SU-DHL-6 (cell line): ENCODE results near the gene TNFAIP8L1.

Experiments used
- H2AFZ ChIP-seq: fragments of 200-600 bp; sonication (generic); 2 replicates; pipeline ENCODE4 v1.6.1; 2014; ENCODE audit warnings: low read depth, mild to moderate bottlenecking, moderate library complexity, mixed read lengths, antibody characterized with exemption, low read length; ENCODE audit not compliant: severe bottlenecking
- H3F3A ChIP-seq: fragments of 200-600 bp; shearing (Covaris generic); 2 replicates; pipeline ENCODE4 v1.6.0; 2016; ENCODE audit warnings: antibody characterized with exemption, mild to moderate bottlenecking; ENCODE audit not compliant: insufficient read depth
- H3K27ac ChIP-seq: fragments of 200-600 bp; sonication (generic); 2 replicates; pipeline ENCODE4 v1.5.1; 2016; ENCODE audit warnings: low read depth, mild to moderate bottlenecking, low read length, moderate library complexity, mixed read lengths
- H3K27me3 ChIP-seq: fragments of 200-600 bp; sonication (generic), shearing (Covaris generic); 2 replicates; pipeline ENCODE4 v1.6.0; 2014; ENCODE audit warnings: mild to moderate bottlenecking, low read length
- H3K36me3 ChIP-seq: fragments of 200-600 bp; sonication (generic); 2 replicates; pipeline ENCODE4 v1.6.1; 2014; ENCODE audit warnings: mild to moderate bottlenecking, low read length, mixed read lengths
- H3K4me2 ChIP-seq: fragments of 300-600, 200-600 bp; shearing (Covaris generic), sonication (generic); 2 replicates; pipeline ENCODE4 v1.6.0; 2014; ENCODE audit warnings: low read length, low read depth, mild to moderate bottlenecking; ENCODE audit not compliant: poor library complexity, severe bottlenecking
- H3K4me3 ChIP-seq: fragments of 200-600 bp; sonication (generic); 2 replicates; pipeline ENCODE4 v1.5.1; 2014; ENCODE audit warnings: antibody characterized with exemption, low read length, mild to moderate bottlenecking, mixed read lengths; ENCODE audit not compliant: insufficient read depth, poor library complexity, severe bottlenecking
- H3K79me2 ChIP-seq: fragments of 200-600 bp; sonication (generic); 2 replicates; pipeline ENCODE4 v1.6.1; 2014; ENCODE audit warnings: mild to moderate bottlenecking, low read length, moderate library complexity; ENCODE audit not compliant: insufficient read depth
- H3K9ac ChIP-seq: fragments of 200-600 bp; sonication (generic); 2 replicates; pipeline ENCODE4 v1.7.0; 2014; ENCODE audit warnings: mild to moderate bottlenecking, low read length
- H3K9me2 ChIP-seq: fragments of 200-600 bp; sonication (generic); replicated peaks from 2 replicates; pipeline ENCODE4 v1.6.1; 2014; ENCODE audit warnings: low read length; ENCODE audit not compliant: insufficient read depth
- H3K9me3 ChIP-seq: fragments of 200-600 bp; sonication (generic); 2 replicates; pipeline ENCODE4 v1.6.1; 2014; ENCODE audit warnings: low read length, mixed read lengths; ENCODE audit not compliant: insufficient read depth
- H4K20me1 ChIP-seq: fragments of 200-600 bp; sonication (generic); 2 replicates; pipeline ENCODE4 v1.6.1; 2014; ENCODE audit warnings: low read depth, mild to moderate bottlenecking, antibody characterized with exemption, low read length, moderate library complexity, mixed read lengths
- CTCF ChIP-seq: fragments of 200-600 bp; sonication (generic); IDR thresholded peaks from one replicate; pipeline ENCODE4 v1.5.1; 2017; ENCODE audit warnings: antibody characterized with exemption, mild to moderate bottlenecking, low read length, moderate library complexity; ENCODE audit not compliant: insufficient read depth, poor library complexity, severe bottlenecking
- EZH2phosphoT487 ChIP-seq: fragments of 200-600 bp; sonication (generic), shearing (Covaris generic); conservative IDR thresholded peaks from 2 replicates; pipeline ENCODE4 v1.6.1; 2018; ENCODE audit warnings: mild to moderate bottlenecking, antibody characterized with exemption, low read length, moderate library complexity, mixed read lengths

TNFAIP8L1 gene

DNA sequence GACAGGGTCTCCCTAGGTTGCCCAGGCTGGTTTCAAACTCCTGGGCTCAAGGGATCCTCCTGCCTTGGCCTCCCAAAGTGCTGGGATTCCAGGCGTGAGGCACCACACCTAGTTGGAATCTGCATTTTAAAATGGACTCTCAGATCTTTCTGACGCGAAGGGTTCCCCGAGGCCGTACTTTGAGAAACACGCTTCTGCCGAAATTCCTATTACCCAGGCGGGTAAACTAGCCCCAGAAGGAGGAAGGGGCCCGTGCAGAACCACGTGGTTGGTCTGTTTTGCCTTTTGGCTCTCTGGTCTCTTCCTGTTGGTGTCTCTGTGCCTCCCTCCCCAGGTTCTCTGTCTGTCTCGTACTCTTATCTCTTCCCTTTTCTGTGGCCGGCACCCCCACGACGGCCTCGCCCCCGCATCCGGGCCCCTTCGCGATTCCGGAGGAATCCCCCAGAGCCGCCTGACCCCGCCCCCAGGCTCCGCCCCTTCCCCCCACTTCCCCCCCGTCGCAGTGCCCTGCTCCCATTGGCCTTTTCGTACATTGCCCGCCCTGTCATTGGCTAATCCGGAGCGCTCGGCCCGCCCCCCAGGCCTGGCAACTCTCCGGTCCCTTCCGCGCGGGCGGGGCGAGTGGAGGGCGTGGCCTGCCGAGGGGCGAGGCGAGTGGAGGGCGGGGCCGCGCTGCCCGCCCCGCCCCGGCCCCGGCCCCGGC lies at the start of gene TNFAIP8L1:
Gene TNFAIP8L1, plus strand, starts transcription at position 689 of the 703 bp plus-strand sequence. CDS start 12,354 bp downstream, outside the sequence.
- no peak for TF ChIP-seq CTCF
- no peak for TF ChIP-seq EZH2phosphoT487
- Histone ChIP-seq H3K4me3 (peak within 1 kb of the TSS; percentile 72), H3K36me3 (no peaks in the 10 kb centered on the region), H4K20me1 (no peaks in the 10 kb centered on the region), H3K9me2 (no peaks in the 10 kb centered on the region), H3K27ac (peak within 1 kb of the TSS; percentile 77), H3K27me3 (no peaks in the 10 kb centered on the region), H3K9me3 (no peaks in the 10 kb centered on the region), H3K79me2 (peaks cover 14% of the 10 kb centered on the region; the same call in 1 of the 2 replicates), H3F3A (peaks cover 10% of the 10 kb centered on the region; the same call in 1 of the 2 replicates), H3K4me2 (peak within 1 kb of the TSS; percentile 77), H2AFZ (peak within 1 kb of the TSS; percentile 72), H3K9ac (peak within 1 kb of the TSS; percentile 76)

- H4K20me1 ChIP-seq: no peaks in the 10 kb centered on the region
- no peak overlapping the region for H2AFZ ChIP-seq
- H3K79me2 ChIP-seq: no peaks in the 10 kb centered on the region
- H3K4me3 ChIP-seq: no peak overlapping the region
- no peak overlapping the region for H3K4me2 ChIP-seq
- no peaks in the 10 kb centered on the region for H3K27me3 ChIP-seq
- TF ChIP-seq EZH2phosphoT487: no peak
- TF ChIP-seq CTCF: peak; percentile 22
- H3K9ac ChIP-seq: no peak overlapping the region
- H3K27ac ChIP-seq: no peak overlapping the region
- no peaks in the 10 kb centered on the region for H3K36me3 ChIP-seq
- no peaks in the 10 kb centered on the region for H3K9me2 ChIP-seq
- no peaks in the 10 kb centered on the region for H3K9me3 ChIP-seq
- H3F3A ChIP-seq: no peaks in the 10 kb centered on the region
Measured at GRCh38 chr19:4589579-4590410, 49.5 kb upstream of the TNFAIP8L1 start.

DNA sequence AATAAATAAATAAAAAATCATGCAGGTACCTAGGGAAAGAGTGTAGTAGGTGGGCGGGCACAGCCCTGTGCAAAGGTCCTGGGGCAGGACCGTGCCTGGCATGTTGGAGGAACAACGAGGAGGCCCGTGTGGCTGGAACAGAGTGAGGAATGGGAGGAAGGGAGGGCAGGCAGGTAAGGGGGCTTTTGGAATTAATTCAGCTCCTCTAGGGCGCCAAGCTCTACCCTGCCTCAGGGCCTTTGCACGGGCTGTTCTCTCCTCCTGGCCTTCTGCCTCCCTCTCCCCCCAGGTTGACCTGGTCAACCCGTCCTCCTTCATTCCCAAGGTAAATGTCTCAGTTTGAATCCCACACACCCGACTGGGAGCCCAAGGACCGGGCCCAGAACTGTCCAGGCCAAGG lies 48.8 kb upstream of the TNFAIP8L1 start:
- Histone ChIP-seq H3K4me3 (no peak overlapping the region), H3F3A (no peaks in the 10 kb centered on the region), H2AFZ (no peak overlapping the region), H4K20me1 (no peaks in the 10 kb centered on the region), H3K4me2 (no peak overlapping the region), H3K9ac (no peak overlapping the region), H3K9me2 (no peaks in the 10 kb centered on the region), H3K27ac (no peak overlapping the region), H3K9me3 (no peaks in the 10 kb centered on the region), H3K27me3 (no peaks in the 10 kb centered on the region), H3K36me3 (no peaks in the 10 kb centered on the region), H3K79me2 (no peaks in the 10 kb centered on the region)
- TF ChIP-seq EZH2phosphoT487 (no peak), CTCF (no peak)
